ENCODE measurements around the gene SLC4A2.

Gene SLC4A2

DNA sequence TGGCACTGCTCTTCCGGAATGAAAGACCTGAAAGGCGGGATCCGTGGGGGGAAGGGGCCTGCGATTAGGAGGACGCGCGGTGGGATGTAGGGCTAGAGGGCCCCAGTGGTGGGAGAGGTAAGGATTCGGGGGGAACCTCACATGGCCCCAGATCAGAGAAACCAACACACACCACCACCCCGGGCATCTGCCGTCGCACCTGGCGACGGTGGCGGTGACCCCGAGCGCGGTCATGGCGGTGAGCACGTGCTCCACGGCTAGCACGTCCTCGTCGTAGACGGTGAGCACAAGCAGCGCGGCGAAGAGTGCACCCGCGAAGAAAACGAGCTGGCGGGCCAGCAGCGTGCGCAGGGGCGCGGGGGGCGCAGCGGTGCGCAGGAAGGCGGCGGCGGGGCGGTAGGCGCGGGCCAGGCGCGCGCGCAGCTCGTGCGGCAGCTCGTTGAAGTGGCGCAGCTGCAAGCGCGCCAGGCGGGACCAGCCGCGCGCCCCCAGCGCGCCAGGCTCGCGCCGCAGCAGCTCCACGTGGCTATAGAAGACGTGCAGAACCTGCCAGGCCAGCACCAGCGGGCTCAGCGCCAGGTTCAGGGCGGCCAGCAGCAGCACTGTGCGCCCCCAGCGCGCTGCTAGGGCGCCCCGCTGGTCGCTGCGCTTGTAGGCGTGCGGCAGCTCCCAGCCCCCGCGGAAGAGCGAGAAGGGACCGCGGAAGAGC is 40.8 kb upstream of the SLC4A2 start:
- H3K79me1 ChIP-seq (ENCODE audit: low read depth, low read length) = peaks cover 2% of the 10 kb centered on the region
- no peak for DNase-seq (ENCODE audit: low spot score)
- H4K8ac ChIP-seq (ENCODE audit: low read depth, low read length) = peak overlapping the region; percentile 26
- H3K4me2 ChIP-seq (ENCODE audit: insufficient read depth, low read length, poor library complexity, severe bottlenecking) = peak overlapping the region; percentile 52
- H3K27me3 ChIP-seq (ENCODE audit: control insufficient read depth in 3 of 3, insufficient read depth in 3 of 3, low read depth in 1 of 3, low read length in 3 of 3) = peaks cover 0 to 18% (median 0%) of the 10 kb centered on the region in 3 experiments
- peak overlapping the region; percentile 94 for H2AFZ ChIP-seq (ENCODE audit: low read length)
- peak overlapping the region; percentile 41 to 65 for H3K4me3 ChIP-seq (ENCODE audit: low read length in 2 of 2)
- peaks cover 0 to 5% of the 10 kb centered on the region in 2 donors for H3K36me3 ChIP-seq (replicated peaks in 1 of 2; ENCODE audit: control insufficient read depth in 2 of 2, insufficient read depth in 2 of 2, low read length in 2 of 2)
- peaks cover 25 to 36% of the 10 kb centered on the region in 2 donors for H3K4me1 ChIP-seq (ENCODE audit: control insufficient read depth in 2 of 2, insufficient read depth in 1 of 2, low read depth in 1 of 2, low read length in 2 of 2)
- WGBS, 2 donors (ENCODE audit: extremely low coverage in 2 of 2, insufficient read length in 2 of 2, insufficient replicate concordance in 1 of 2) = no CpG with 5 or more reads among the region's 82 CpGs
- peak overlapping the region; percentile 99 for H3K14ac ChIP-seq (ENCODE audit: low read length)
- peak overlapping the region; percentile 99 for H2BK12ac ChIP-seq (ENCODE audit: low read length)
- H3K9ac ChIP-seq (ENCODE audit: low read depth, low read length, poor library complexity) = peak overlapping the region; percentile 79
- H4K91ac ChIP-seq (ENCODE audit: low read depth, low read length, poor library complexity) = peak overlapping the region; percentile 22
- H2BK15ac ChIP-seq (ENCODE audit: low read length) = peak overlapping the region; percentile 97
- peak overlapping the region; percentile 98 for H3K23ac ChIP-seq (ENCODE audit: low read depth, low read length, poor library complexity)
- peak overlapping the region; percentile 99 for H3K18ac ChIP-seq (ENCODE audit: low read length)
- peak overlapping the region; percentile 63 for H2BK5ac ChIP-seq (ENCODE audit: low read length)
- no peak overlapping the region for H3K27ac ChIP-seq (replicated peaks; ENCODE audit: low read length)
- H2AK5ac ChIP-seq (ENCODE audit: low read depth, low read length) = peak overlapping the region; percentile 100
- H3K4ac ChIP-seq (ENCODE audit: low read length) = peak overlapping the region; percentile 70
- H3K9me3 ChIP-seq (replicated peaks in 1 of 2; ENCODE audit: control insufficient read depth in 2 of 2, insufficient read depth in 1 of 2, low read depth in 1 of 2, low read length in 2 of 2) = peaks cover 0 to 2% of the 10 kb centered on the region in 2 donors
- H2BK120ac ChIP-seq (ENCODE audit: low read depth, low read length) = peak overlapping the region; percentile 69

DNA sequence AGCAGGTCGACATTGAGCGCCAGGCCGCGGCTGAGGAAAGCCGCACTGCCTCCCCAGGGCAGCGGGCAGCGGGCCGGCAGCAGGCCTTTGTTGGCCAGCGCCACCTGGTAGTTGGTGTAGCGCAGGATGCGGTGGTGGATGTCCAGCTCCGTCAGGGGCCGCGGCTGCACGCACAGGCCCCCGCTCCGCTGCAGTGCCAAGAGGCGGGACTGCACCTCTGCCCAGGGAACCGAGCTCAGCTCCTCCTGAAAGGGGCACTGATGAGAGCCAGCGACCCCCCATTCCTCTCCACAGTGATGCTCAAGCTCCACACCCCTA is 40.3 kb upstream of the SLC4A2 start:
- H2BK15ac ChIP-seq (ENCODE audit: low read length) = peak overlapping the region; percentile 97
- H3K79me1 ChIP-seq (ENCODE audit: low read depth, low read length) = peaks cover 2% of the 10 kb centered on the region
- H2AK5ac ChIP-seq (ENCODE audit: low read depth, low read length) = peak overlapping the region; percentile 100
- H3K4me1 ChIP-seq (ENCODE audit: control insufficient read depth in 2 of 2, insufficient read depth in 1 of 2, low read depth in 1 of 2, low read length in 2 of 2) = peaks cover 25 to 33% of the 10 kb centered on the region in 2 donors
- H3K18ac ChIP-seq (ENCODE audit: low read length) = peak overlapping the region; percentile 99
- H3K14ac ChIP-seq (ENCODE audit: low read length) = peak overlapping the region; percentile 99
- peak overlapping the region; percentile 95 for H2BK12ac ChIP-seq (ENCODE audit: low read length)
- DNase-seq (ENCODE audit: low spot score) = no peak
- peak overlapping the region; percentile 63 for H2BK5ac ChIP-seq (ENCODE audit: low read length)
- no peak overlapping the region for H2AFZ ChIP-seq (ENCODE audit: low read length)
- no peak overlapping the region for H3K27ac ChIP-seq (replicated peaks; ENCODE audit: low read length)
- peak overlapping the region; percentile 79 for H3K9ac ChIP-seq (ENCODE audit: low read depth, low read length, poor library complexity)
- no peak overlapping the region for H3K4me2 ChIP-seq (ENCODE audit: insufficient read depth, low read length, poor library complexity, severe bottlenecking)
- H4K91ac ChIP-seq (ENCODE audit: low read depth, low read length, poor library complexity) = no peak overlapping the region
- no peak overlapping the region for H4K8ac ChIP-seq (ENCODE audit: low read depth, low read length)
- H3K4me3 ChIP-seq (ENCODE audit: low read length in 2 of 2) = peak overlapping the region in 1 of 2 donors; percentile 65
- peak overlapping the region; percentile 70 for H3K4ac ChIP-seq (ENCODE audit: low read length)
- H3K23ac ChIP-seq (ENCODE audit: low read depth, low read length, poor library complexity) = no peak overlapping the region
- no CpG with 5 or more reads among the region's 20 CpGs for WGBS, 2 donors (ENCODE audit: extremely low coverage in 2 of 2, insufficient read length in 2 of 2, insufficient replicate concordance in 1 of 2)
- peaks cover 0 to 2% of the 10 kb centered on the region in 2 donors for H3K36me3 ChIP-seq (replicated peaks in 1 of 2; ENCODE audit: control insufficient read depth in 2 of 2, insufficient read depth in 2 of 2, low read length in 2 of 2)
- peaks cover 0 to 2% of the 10 kb centered on the region in 2 donors for H3K9me3 ChIP-seq (replicated peaks in 1 of 2; ENCODE audit: control insufficient read depth in 2 of 2, insufficient read depth in 1 of 2, low read depth in 1 of 2, low read length in 2 of 2)
- no peak overlapping the region for H2BK120ac ChIP-seq (ENCODE audit: low read depth, low read length)
- H3K27me3 ChIP-seq (ENCODE audit: control insufficient read depth in 3 of 3, insufficient read depth in 3 of 3, low read depth in 1 of 3, low read length in 3 of 3) = peaks cover 0 to 18% (median 0%) of the 10 kb centered on the region in 3 experiments

DNA sequence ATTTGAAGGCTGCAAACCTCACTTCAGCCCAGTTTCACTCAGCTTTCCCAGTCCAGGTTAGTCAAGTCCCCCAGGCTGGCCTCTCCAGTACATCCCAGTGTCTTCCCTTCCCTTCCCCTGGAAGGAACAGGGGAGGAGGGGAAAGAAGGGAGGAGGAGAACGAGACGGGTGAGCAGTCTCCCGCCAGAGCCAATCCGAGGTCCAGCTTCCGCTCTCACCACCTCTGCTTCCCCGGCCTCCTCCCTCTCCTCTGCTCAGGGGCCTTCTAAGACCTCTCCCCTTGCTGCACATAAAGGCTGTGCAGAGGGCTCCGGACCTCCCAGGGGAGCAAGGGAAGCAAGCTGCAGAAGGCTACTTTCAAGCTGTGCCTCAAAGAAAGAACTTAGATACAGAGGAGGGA is 39.2 kb upstream of the SLC4A2 start:
- DNase-seq (ENCODE audit: low spot score) = no peak
- H3K4me3 ChIP-seq (ENCODE audit: low read length in 2 of 2) = peak overlapping the region in 1 of 2 donors; percentile 37
- peak overlapping the region; percentile 89 for H3K27ac ChIP-seq (replicated peaks; ENCODE audit: low read length)
- H3K4me2 ChIP-seq (ENCODE audit: insufficient read depth, low read length, poor library complexity, severe bottlenecking) = peak overlapping the region; percentile 19
- H2BK12ac ChIP-seq (ENCODE audit: low read length) = peak overlapping the region; percentile 27
- no peak overlapping the region for H3K23ac ChIP-seq (ENCODE audit: low read depth, low read length, poor library complexity)
- no peaks in the 10 kb centered on the region for H3K36me3 ChIP-seq (replicated peaks in 1 of 2; ENCODE audit: control insufficient read depth in 2 of 2, insufficient read depth in 2 of 2, low read length in 2 of 2)
- peak overlapping the region; percentile 92 for H2AFZ ChIP-seq (ENCODE audit: low read length)
- peaks cover 0 to 18% (median 0%) of the 10 kb centered on the region in 3 experiments for H3K27me3 ChIP-seq (ENCODE audit: control insufficient read depth in 3 of 3, insufficient read depth in 3 of 3, low read depth in 1 of 3, low read length in 3 of 3)
- no peak overlapping the region for H3K4ac ChIP-seq (ENCODE audit: low read length)
- H3K79me1 ChIP-seq (ENCODE audit: low read depth, low read length) = peaks cover 2% of the 10 kb centered on the region
- H3K18ac ChIP-seq (ENCODE audit: low read length) = peak overlapping the region; percentile 13
- H4K91ac ChIP-seq (ENCODE audit: low read depth, low read length, poor library complexity) = no peak overlapping the region
- H3K9ac ChIP-seq (ENCODE audit: low read depth, low read length, poor library complexity) = no peak overlapping the region
- H4K8ac ChIP-seq (ENCODE audit: low read depth, low read length) = no peak overlapping the region
- no peak overlapping the region for H2BK5ac ChIP-seq (ENCODE audit: low read length)
- H3K14ac ChIP-seq (ENCODE audit: low read length) = no peak overlapping the region
- H3K4me1 ChIP-seq (ENCODE audit: control insufficient read depth in 2 of 2, insufficient read depth in 1 of 2, low read depth in 1 of 2, low read length in 2 of 2) = peaks cover 25 to 33% of the 10 kb centered on the region in 2 donors
- no peak overlapping the region for H2BK120ac ChIP-seq (ENCODE audit: low read depth, low read length)
- no peak overlapping the region for H2BK15ac ChIP-seq (ENCODE audit: low read length)
- no peak overlapping the region for H2AK5ac ChIP-seq (ENCODE audit: low read depth, low read length)
- H3K9me3 ChIP-seq (replicated peaks in 1 of 2; ENCODE audit: control insufficient read depth in 2 of 2, insufficient read depth in 1 of 2, low read depth in 1 of 2, low read length in 2 of 2) = peaks cover 0 to 2% of the 10 kb centered on the region in 2 donors
- WGBS, 2 donors (ENCODE audit: extremely low coverage in 2 of 2, insufficient read length in 2 of 2, insufficient replicate concordance in 1 of 2) = no CpG with 5 or more reads among the region's 7 CpGs

DNA sequence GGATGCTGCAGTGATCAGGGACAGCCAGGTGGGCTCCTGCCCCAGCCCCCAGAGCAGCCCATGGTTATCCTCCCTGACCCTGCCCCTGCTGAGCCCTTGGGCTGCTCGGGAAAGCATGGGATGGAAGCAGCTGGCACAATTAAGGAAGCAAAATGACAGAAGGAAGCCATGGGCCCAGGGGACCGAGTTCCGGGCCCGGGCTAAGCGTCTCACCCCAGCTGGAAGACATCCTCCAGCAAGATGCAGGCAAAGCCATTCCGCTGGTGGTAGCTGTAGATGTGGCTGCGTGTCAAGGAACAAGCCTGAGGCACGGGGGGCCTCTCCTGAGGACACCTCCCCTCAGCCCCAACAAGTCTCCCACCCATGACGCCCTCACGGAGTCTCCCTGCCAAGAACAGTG is 36.2 kb upstream of the SLC4A2 start:
- no peak for DNase-seq (ENCODE audit: low spot score)
- H2BK120ac ChIP-seq (ENCODE audit: low read depth, low read length) = peak overlapping the region; percentile 79
- H2BK5ac ChIP-seq (ENCODE audit: low read length) = peak overlapping the region; percentile 73
- peaks cover 0 to 2% of the 10 kb centered on the region in 2 donors for H3K9me3 ChIP-seq (replicated peaks in 1 of 2; ENCODE audit: control insufficient read depth in 2 of 2, insufficient read depth in 1 of 2, low read depth in 1 of 2, low read length in 2 of 2)
- peak overlapping the region; percentile 72 for H2AK5ac ChIP-seq (ENCODE audit: low read depth, low read length)
- H3K23ac ChIP-seq (ENCODE audit: low read depth, low read length, poor library complexity) = peak overlapping the region; percentile 87
- no peak overlapping the region for H3K27ac ChIP-seq (replicated peaks; ENCODE audit: low read length)
- no peak overlapping the region for H3K4me2 ChIP-seq (ENCODE audit: insufficient read depth, low read length, poor library complexity, severe bottlenecking)
- peak overlapping the region; percentile 65 for H2BK15ac ChIP-seq (ENCODE audit: low read length)
- peak overlapping the region; percentile 84 for H3K18ac ChIP-seq (ENCODE audit: low read length)
- no peak overlapping the region for H3K14ac ChIP-seq (ENCODE audit: low read length)
- no CpG with 5 or more reads among the region's 10 CpGs for WGBS, 2 donors (ENCODE audit: extremely low coverage in 2 of 2, insufficient read length in 2 of 2, insufficient replicate concordance in 1 of 2)
- H2AFZ ChIP-seq (ENCODE audit: low read length) = no peak overlapping the region
- peak overlapping the region; percentile 92 for H4K8ac ChIP-seq (ENCODE audit: low read depth, low read length)
- no peak overlapping the region for H3K4me3 ChIP-seq (ENCODE audit: low read length in 2 of 2)
- peak overlapping the region; percentile 69 for H2BK12ac ChIP-seq (ENCODE audit: low read length)
- H3K4me1 ChIP-seq (ENCODE audit: control insufficient read depth in 2 of 2, insufficient read depth in 1 of 2, low read depth in 1 of 2, low read length in 2 of 2) = peaks cover 26 to 36% of the 10 kb centered on the region in 2 donors
- H3K27me3 ChIP-seq (ENCODE audit: control insufficient read depth in 3 of 3, insufficient read depth in 3 of 3, low read depth in 1 of 3, low read length in 3 of 3) = peaks cover 0 to 12% (median 0%) of the 10 kb centered on the region in 3 experiments
- no peak overlapping the region for H3K9ac ChIP-seq (ENCODE audit: low read depth, low read length, poor library complexity)
- H3K36me3 ChIP-seq (replicated peaks in 1 of 2; ENCODE audit: control insufficient read depth in 2 of 2, insufficient read depth in 2 of 2, low read length in 2 of 2) = no peaks in the 10 kb centered on the region
- H3K4ac ChIP-seq (ENCODE audit: low read length) = peak overlapping the region; percentile 72
- H4K91ac ChIP-seq (ENCODE audit: low read depth, low read length, poor library complexity) = no peak overlapping the region
- H3K79me1 ChIP-seq (ENCODE audit: low read depth, low read length) = peaks cover 2% of the 10 kb centered on the region
